Measurements from ENCODE around the gene EMD.

The EMD gene

GRCh38 chrX:154381271-154381670 lies 2.2 kb downstream of the EMD start:
- no peak for TF ChIP-seq CTCF (conservative IDR thresholded peaks at IDR 0.05; ENCODE audit: low read length)
- TF ChIP-seq EZH2phosphoT487 (IDR thresholded peaks at IDR 0.05; ENCODE audit: borderline replicate concordance): no peak
- no peaks in the 10 kb centered on the region for H3K36me3 ChIP-seq (ENCODE audit: insufficient read depth, low read length)
- peaks cover 6% of the 10 kb centered on the region for H3K4me1 ChIP-seq (ENCODE audit: insufficient read depth, low read length, poor library complexity, severe bottlenecking)
- H2AFZ ChIP-seq (ENCODE audit: low read length): no peak overlapping the region
- H3K9me3 ChIP-seq (ENCODE audit: insufficient read depth, low read depth, low read length): no peaks in the 10 kb centered on the region
- H4K20me1 ChIP-seq (ENCODE audit: insufficient read depth, low read length, poor library complexity, severe bottlenecking): peaks cover 4% of the 10 kb centered on the region
- H3F3A ChIP-seq (ENCODE audit: low read depth): no peaks in the 10 kb centered on the region
- no peak overlapping the region for H3K4me2 ChIP-seq (ENCODE audit: low read depth, low read length, poor library complexity, severe bottlenecking)
- H3K9ac ChIP-seq (ENCODE audit: low read depth, low read length, poor library complexity, severe bottlenecking): no peak overlapping the region
- H3K4me3 ChIP-seq (ENCODE audit: low read length, poor library complexity, severe bottlenecking): no peak overlapping the region
- H3K27me3 ChIP-seq (ENCODE audit: insufficient read depth, low read length, poor library complexity, severe bottlenecking): no peaks in the 10 kb centered on the region
- H3K79me2 ChIP-seq (ENCODE audit: insufficient read depth, low read length): peaks cover 18% of the 10 kb centered on the region; the same call in 1 of the 2 replicates
- no peaks in the 10 kb centered on the region for H3K9me2 ChIP-seq (replicated peaks; ENCODE audit: low read depth, low read length)

GRCh38 chrX:154382483-154383069 lies 3.5 kb downstream of the EMD start:
- peaks cover 4% of the 10 kb centered on the region for H4K20me1 ChIP-seq (ENCODE audit: insufficient read depth, low read length, poor library complexity, severe bottlenecking)

DNA sequence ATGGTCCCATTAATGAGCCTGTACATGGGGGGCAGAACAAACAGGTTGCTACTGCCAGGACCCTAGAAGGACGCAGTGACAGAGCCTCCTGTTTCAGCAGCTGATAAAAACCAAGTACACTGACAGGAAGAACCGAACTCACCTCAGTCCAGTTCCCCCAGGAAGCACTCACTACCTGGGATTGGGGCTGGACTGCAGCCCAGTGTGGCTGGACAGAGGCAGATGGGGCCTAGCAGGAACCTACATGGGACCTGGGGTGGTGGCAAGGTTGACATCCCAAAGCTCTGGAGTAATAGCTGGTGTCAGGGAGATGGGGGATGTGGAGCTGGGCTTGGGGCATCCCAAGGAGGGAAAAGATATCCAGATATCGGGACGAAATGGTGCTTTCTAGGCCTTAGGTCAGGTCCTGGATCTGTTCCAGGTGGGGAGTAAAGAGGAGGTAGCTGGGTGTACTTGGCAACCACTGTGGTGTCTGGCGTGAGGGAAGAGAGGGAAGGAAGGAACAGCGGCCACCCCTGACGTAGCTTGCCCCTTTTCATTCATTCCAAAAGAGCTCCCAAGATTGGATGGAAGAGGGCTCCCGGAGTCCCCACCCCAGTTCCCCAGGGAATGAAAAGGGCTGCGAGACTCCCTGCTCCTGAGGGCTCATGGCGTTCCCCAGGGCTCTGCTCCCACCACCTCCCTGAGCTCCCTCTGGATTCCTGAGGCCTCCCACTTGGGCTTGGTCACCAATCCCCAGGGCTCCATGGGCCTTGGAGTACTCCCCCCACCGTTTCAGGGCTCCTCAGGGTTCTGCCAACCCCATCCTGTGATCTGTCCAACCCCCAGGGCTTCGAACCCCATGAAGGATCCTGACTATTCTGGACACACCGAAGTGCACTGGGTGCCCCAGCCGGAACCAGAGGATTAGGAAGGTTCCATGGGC lies 4.5 kb downstream of the EMD start:
- no peak overlapping the region for H3K9ac ChIP-seq (ENCODE audit: low read depth, low read length, poor library complexity, severe bottlenecking)

More at GRCh38 chrX:154382483-154383069, 3.5 kb downstream of the EMD start:
- Histone ChIP-seq H3K9ac (ENCODE audit: low read depth, low read length, poor library complexity, severe bottlenecking) (no peak overlapping the region), H3K36me3 (ENCODE audit: insufficient read depth, low read length) (no peaks in the 10 kb centered on the region), H3F3A (ENCODE audit: low read depth) (no peaks in the 10 kb centered on the region), H2AFZ (ENCODE audit: low read length) (no peak overlapping the region), H3K27me3 (ENCODE audit: insufficient read depth, low read length, poor library complexity, severe bottlenecking) (no peaks in the 10 kb centered on the region), H3K4me2 (ENCODE audit: low read depth, low read length, poor library complexity, severe bottlenecking) (no peak overlapping the region), H3K9me2 (replicated peaks; ENCODE audit: low read depth, low read length) (no peaks in the 10 kb centered on the region), H3K4me3 (ENCODE audit: low read length, poor library complexity, severe bottlenecking) (no peak overlapping the region), H3K9me3 (ENCODE audit: insufficient read depth, low read depth, low read length) (no peaks in the 10 kb centered on the region), H3K79me2 (ENCODE audit: insufficient read depth, low read length) (peaks cover 18% of the 10 kb centered on the region; the same call in 1 of the 2 replicates), H3K4me1 (ENCODE audit: insufficient read depth, low read length, poor library complexity, severe bottlenecking) (peaks cover 6% of the 10 kb centered on the region)
- TF ChIP-seq EZH2phosphoT487 (IDR thresholded peaks at IDR 0.05; ENCODE audit: borderline replicate concordance) (no peak), CTCF (conservative IDR thresholded peaks at IDR 0.05; ENCODE audit: low read length) (no peak)

More for the DNA sequence above, 4.5 kb downstream of the EMD start:
- Histone ChIP-seq H3K27me3 (ENCODE audit: insufficient read depth, low read length, poor library complexity, severe bottlenecking) (no peaks in the 10 kb centered on the region), H3F3A (ENCODE audit: low read depth) (no peaks in the 10 kb centered on the region), H3K36me3 (ENCODE audit: insufficient read depth, low read length) (no peaks in the 10 kb centered on the region), H3K9me2 (replicated peaks; ENCODE audit: low read depth, low read length) (no peaks in the 10 kb centered on the region), H4K20me1 (ENCODE audit: insufficient read depth, low read length, poor library complexity, severe bottlenecking) (peaks cover 4% of the 10 kb centered on the region), H2AFZ (ENCODE audit: low read length) (no peak overlapping the region), H3K4me1 (ENCODE audit: insufficient read depth, low read length, poor library complexity, severe bottlenecking) (peaks cover 6% of the 10 kb centered on the region), H3K79me2 (ENCODE audit: insufficient read depth, low read length) (peaks cover 18% of the 10 kb centered on the region; the same call in 1 of the 2 replicates), H3K4me2 (ENCODE audit: low read depth, low read length, poor library complexity, severe bottlenecking) (no peak overlapping the region), H3K9me3 (ENCODE audit: insufficient read depth, low read depth, low read length) (no peaks in the 10 kb centered on the region), H3K4me3 (ENCODE audit: low read length, poor library complexity, severe bottlenecking) (no peak overlapping the region)
- TF ChIP-seq CTCF (conservative IDR thresholded peaks at IDR 0.05; ENCODE audit: low read length) (no peak), EZH2phosphoT487 (IDR thresholded peaks at IDR 0.05; ENCODE audit: borderline replicate concordance) (no peak)
